T follicular helper cell (primary cell): ENCODE data around the gene MOXD1.

ENCODE experiments used
- DNase-seq: peaks from one replicate; pipeline ENCODE4 v3.0.0-alpha.2; 2020; ENCODE audit warnings: low read depth

Gene MOXD1

DNA sequence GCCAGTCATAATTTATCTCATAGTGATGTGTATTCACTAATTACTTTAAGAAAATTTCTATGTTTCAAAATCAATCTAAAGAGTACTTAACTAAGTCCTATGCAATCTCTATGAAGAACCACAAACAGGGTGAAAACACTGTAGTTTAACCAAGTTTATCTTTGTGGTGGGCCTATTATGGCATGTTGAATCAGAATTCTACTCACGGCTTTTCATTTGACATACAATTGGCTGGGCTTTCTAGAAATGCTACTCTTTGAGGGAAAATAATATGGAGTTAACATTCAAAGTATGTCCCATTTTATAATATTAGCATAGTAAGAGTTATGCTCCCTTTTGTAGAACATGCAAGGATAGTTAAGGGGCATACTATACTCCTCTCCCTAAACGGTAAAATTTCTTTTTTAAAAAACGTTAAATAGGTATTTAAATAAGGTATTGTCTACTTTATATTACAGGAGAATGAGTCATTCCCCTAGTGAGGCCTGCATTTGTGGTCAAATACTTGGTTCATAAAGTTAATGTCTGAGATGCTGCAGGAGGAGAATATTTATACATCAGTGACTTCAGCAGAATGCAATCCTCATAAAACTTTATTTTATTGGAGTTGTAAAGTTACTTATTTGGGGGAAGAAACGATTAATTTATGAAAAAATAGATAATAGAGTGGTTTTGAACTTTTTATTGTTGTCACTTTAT lies 1.8 kb downstream of the MOXD1 start:
- DNase-seq, result no peak

DNA sequence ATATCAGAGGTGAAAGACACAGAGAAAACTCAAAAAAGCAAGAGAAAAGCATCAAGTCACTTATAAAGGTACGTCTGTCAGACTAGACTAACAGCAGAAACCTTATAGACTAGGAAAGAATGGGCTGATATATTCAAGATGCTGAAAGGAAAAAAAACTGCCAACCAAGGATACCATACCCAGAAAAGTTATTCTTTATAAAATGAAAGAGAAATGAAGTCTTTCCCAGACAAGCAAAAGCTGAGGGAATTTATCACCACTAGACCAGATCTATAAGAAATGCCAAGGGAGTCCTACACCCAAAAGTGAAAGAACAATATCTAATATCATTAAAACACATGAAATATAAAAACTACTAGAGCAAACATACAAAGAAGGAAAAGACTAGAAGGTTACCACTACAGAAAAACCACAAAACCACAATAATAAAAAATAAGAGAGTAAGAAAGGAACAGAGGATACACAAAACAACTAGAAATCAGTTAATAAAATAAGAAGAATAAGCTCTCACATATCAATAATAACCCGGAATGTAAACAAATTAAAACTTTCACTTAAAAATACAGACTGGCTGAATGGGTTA lies 6.2 kb downstream of the MOXD1 start:
- no peak for DNase-seq

DNA sequence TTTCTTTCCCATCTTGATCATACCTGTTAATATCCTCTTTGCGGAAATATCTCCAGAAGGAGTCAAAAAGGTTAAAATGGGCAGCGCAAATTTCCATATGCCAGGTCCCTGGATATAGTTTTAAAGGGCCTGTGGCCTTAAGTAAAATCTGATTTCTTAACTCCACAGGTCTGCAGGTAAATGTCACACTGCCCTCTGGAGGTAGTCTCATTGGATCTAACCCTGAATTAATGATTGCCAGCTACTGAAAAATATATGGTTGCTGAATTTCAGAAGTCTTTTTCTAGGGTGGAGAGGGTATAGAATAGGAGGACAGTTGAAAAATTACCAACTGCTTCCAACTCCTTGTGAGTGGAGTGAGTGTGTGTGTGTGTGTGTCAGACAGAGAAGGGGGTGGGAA lies 8.5 kb downstream of the MOXD1 start:
- DNase-seq, result no peak

DNA sequence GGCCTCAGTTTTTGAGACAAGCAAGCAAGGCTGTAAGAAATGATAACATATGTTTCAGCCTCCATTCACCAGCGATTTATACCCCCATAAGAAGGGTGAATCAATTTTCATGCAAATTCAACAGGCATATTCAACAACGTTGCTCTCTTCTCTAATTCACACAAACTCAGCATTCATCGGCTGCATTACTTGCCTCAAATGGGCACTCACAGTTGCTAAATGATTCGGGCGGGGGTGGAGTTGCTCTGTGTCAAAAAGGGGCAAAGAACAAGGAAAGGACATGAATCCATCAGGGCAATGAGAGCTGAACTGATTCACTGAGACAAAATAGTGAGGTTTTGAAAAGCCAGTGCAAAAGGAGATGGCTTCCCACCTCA lies 9.0 kb downstream of the MOXD1 start:
- DNase-seq, result no peak

DNA sequence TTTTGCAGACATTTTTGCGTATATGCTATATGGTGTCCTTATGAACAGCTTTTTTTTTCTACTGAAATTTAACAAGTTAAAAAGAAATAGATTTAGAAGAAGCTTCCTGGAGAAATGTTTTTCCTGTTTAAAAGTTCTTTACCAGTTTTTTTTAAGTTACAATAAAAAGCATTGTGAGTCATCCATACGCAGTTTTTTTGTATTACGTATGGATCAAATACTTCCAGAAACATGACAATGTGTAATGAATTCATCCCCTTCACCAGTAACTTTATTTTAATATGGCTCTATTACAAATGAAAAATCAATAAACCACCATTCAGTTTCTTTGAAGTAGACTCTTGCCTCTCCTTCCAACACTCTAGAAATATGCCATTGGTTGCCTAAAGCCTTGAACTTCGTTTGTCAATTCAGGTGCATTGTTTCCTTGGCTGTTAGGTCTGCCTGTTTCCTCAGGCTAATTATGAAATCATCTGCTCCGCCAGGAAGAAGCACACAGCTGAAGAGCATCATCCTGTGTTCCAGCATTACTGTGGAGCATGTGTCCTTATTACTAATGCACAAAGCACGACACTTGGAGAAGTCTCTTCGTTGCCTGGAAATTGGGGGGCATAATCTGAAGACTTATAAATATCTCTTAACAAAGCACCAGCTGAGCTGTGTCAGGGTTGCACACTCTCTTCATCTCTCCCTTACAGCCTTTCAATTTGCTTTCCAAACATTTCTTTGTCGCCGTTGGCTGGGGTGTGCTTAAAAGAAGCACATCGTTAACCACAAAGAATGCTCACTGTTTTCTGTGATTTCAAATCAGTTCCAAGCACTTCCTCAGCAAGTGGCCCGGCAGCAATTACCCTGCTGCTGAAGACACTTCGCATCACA lies 9.6 kb downstream of the MOXD1 start:
- DNase-seq, result no peak

DNA sequence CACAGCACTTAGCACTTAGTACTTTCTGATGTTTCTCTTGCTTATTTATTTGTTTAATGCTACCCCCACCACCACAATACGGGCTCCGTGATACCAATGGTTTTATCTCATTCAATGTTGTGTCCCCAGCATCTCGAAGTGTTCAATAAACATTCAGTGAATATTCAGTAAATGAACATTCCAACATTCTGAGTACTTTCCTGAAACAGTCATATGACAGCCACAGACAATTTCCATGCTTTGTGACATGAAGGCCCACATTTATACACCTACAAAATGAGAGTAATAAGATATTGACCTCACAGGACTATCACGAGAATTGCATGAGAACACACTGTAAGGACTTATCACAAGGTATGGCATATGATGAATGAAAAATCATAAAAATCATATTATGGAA lies 10.8 kb downstream of the MOXD1 start:
- DNase-seq, result no peak

DNA sequence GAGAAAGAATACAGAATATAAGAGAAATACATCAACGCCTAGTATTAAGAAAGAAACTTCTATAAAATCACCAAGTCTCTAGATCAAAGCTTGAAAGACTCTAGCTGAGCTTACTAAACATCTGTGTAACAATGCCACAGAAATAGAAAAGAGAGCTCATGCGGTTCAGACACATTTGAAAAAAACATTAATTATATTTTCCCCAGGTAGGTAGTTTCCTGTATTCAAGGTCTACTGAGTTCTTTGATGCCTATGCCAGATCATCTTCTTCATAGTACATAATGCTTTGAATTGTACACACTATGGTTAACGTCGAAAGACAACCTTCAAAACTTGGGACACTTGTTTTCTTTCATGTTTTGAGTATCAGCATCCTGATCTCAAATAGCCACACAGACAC lies 11.3 kb downstream of the MOXD1 start:
- no peak for DNase-seq

DNA sequence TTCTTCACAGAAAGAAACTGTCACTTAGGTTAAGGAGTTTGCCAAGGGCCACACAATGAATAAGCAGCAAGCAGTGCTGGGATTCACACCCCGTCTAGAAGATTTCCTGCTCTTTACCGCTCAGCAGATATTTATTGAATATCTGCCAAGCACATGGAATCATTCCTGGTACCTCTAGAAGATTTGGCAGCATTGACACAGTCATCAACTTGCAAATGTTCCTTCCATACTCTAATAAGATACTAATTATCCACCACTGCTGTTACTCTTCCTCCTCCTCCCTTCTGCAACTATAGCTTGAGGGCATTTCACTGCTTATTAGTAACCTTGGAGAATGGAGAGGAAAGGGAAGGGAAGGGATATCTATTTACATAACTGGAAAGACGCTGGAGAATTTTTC lies 13.0 kb downstream of the MOXD1 start:
- no peak for DNase-seq

DNA sequence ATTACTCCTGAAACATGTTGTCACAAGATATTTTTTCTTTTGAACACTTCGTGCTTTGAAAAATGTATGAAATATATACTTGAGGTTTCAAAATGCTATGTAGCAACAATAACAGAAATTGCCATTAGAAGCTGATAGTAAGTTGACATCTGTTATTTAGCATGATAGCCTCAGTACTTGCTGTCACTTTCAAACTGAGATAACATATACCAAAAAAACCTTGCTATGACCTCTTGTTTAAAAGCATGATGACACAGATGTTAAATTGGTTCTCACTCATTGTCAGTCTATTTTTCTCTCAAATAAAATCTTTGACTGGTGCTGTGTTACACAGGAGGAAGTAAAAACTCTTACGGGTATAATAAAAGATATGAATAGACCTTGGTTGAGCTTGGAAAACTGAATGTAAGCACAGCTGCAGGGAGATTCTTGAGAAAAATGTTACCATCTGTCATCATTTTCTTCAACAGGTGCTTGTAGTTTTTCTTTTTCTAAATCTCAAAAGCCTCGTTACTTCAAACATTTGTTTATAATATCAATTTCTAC lies 18.6 kb downstream of the MOXD1 start:
- no peak for DNase-seq

DNA sequence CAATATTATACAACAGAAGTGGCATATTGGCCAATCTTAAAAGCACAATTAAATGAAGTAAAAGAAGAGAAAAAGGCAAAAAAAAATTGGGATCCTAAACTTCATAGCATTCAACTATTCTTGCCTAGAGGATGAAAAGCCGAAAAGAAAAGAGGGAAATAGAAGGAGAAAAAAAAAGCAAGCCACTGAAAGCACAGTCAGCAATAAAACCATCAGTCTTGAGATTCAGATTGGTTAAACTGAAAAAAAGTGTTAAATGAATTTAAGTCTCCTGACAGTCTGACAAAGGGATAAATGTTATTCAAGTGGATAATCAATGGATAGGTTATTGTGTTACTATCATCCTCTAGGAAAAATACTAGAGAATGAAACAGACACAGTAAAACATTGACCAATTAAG lies 19.9 kb downstream of the MOXD1 start:
- no peak for DNase-seq

DNA sequence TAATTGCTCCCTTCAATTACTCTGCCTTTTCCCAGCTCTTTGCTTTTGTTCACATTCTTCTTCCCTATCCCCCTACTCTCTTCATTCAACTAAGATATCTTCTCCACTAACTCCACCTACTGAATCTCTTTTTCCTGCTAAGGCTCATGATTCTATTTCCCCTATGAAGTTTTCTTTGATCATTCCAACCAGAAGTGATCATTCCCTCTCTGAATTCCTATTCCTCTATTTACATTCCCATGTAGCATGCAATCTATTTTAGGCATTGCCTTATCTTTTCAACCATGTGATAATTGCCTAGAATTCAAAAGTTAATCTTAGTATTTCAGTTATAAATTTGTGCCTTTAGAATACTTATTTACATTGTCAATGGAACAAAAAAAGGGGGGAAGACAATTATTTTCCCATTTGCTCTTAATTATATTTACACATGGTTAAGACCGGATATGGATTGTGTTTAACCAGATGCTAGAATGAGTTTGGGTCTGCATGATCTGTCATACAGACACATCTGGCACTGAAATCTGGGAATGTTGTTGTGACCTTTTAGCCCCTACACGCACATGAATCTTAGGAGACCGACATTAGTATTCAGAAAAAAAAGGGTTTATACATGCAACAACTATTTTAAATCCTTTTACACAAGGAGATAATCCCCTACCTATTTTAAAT lies 20.8 kb downstream of the MOXD1 start:
- DNase-seq, result no peak

DNA sequence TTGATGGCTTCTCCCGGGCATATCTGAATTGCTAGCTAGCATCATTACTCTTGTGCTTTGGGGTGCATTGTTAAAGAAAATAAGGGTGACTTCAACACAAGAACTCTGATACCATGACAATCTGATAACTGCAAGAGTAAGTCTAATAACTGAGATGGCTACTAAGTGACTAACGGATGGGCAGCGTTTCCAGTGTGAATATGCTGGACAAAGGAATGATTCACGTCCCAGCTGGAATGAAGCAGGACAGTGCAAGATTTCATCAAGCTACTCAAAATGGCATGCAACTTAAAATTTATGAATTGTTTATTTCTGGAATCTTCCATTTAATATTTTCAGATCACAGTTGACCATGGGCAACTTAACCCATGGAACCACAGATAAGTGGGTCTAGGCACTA lies 31.7 kb downstream of the MOXD1 start:
- DNase-seq, result no peak

DNA sequence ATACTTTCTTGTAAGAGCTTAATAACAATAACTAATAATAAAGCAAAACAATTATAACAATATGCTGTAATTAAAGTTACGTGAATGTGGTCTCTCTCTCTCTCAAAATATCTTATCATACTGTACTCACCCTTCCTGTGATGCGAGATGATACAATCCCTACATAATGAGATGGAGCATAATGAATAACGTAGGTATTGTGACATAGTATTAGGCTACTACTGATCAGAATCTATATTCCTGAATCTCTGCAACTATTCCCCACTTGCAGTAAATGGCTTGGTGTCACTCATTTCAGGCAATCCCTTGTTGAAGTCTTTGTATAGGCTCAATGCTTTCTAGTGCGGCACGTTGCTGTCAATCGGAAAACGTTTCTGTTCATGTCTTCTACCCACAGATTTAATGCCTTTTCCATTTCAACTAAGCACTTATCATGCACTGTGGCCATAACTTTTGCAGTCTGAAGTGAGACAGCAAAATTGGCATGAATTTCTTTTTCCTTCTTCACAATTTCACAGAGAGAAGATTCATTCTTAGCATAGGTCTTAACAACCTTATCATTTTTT lies 32.3 kb downstream of the MOXD1 start:
- DNase-seq, result no peak

DNA sequence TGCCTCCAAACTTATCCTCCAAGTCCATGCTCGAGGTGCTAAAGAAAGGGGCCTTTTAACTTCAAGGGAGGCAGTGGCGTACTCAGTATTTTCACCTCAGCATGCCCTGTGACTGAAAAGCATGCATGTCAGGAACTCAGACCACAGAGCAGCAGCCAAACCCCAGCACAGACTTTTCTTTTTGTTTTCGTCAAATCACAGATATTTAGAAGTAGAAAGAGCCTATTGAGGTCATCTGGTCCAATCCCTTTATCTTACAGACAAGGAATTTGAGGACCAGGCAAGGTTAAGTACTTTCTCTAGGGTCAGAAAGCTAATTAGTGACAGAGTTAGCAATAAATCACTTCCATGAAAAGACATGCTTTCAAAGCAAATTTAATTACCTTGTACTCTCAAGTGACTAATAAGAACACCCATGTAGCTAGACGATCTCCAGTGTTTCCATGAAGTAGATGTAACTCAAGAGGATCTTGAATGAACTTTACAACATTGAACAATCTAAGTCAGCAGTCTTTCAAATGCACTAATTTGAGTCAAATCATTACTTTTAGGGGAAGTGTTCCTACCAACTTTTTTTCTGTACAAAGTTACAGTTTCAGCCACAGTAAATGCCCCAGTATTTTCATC lies 35.9 kb downstream of the MOXD1 start:
- no peak for DNase-seq

DNA sequence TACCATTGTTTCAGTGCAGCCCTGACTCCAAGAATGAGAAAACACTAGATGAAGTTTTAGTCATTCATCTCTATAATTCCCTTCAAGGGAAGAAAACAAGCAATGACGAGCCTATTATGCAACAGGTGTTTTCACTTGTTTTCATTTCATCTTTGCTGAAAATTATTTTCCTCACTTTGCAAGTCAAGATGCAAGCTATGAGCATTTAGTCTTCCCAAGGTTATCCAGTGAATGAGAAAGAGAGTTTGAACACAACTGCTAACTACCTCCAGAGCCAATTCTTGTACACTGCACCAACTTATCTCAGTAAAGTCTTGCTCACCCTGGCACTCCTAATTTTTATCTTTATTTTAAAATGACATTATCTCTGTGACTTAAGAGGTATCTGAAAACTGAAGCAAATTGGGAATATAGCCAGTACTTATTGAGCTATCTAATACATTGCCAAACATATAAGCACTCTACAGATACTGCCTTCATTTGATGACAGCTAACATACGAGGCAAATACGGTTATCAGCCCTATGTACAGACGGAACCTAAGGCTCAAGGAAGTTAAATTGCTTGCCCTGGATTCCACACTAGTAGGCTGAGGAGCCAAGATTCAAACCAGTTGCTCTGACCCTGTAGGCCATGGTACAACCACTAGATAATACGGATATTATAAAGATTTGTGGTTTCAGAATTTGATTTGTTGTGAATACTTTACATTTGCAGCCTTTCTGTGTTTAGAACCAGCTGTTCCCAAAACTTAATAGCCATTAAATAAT lies 36.8 kb downstream of the MOXD1 start:
- DNase-seq, result no peak

DNA sequence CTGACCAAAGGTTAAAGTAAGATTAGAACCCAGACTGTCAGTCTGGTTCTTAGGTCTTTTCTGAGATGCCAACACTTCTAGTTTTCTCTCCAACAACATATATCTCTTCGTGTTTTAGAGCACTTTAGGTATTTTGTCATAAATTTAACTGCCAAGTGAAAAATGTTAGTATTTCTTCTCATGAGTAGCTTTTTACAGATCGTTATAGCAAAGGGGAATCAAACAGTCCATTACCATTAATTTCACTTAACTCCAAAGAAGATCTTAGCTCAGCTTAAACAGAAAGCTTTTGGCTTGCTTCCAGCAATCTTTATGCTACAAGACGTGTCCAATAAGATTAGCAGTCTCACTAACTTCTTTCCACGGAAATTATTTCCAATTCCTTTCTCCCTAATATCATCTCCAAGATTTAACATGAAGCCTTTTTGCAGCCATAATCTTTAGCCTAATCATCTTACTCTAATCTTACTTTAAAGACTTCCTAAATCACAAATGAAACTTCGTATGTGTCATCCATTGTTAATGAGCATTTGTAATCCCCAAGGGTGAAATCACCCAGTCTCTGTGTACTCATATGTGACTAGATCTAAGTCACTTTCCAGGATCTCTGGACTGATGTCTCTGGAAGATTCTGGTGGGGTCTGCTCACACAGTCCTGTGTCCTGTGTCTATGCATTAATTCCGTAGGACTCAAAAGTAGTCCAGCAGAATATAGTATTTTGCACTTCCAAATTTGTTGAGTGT lies 38.7 kb downstream of the MOXD1 start:
- DNase-seq, result no peak

DNA sequence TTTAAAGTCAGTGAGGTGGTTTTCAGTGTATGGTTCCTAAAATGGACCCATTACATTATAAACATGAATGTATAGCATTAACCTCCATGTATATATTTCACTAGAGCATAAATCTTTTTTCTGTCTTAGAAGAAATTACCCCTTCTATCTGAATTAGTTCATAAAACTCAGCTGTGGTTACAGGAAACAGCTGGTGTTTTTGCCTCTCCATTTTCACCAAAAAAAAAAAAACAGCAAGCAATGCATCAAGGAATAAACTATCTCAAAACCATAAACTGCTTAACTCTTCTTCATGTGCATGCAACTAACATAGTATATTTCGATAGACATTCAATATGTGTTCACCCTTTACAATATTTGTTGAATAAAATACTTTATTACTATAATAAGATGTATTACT lies 40.2 kb downstream of the MOXD1 start:
- DNase-seq, result no peak

DNA sequence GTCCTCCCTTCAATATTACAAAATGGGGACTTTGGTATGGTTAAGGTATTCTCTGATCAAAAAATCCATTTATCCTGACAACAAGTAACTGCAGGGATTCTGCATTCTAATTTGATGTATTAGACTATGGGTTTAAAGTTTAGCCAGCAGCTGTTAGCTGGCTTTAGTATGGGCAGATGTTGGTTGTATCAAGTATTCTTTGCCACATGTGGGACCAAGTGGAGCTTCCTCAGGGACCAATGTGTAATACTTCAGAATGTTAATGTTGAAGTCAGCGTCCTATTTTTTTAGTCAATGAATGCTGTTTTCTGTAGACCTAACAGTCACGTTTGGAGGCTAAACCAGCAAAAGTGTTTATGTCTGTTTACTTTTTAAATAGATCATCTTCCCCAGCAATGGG lies 41.4 kb downstream of the MOXD1 start:
- DNase-seq, result no peak

DNA sequence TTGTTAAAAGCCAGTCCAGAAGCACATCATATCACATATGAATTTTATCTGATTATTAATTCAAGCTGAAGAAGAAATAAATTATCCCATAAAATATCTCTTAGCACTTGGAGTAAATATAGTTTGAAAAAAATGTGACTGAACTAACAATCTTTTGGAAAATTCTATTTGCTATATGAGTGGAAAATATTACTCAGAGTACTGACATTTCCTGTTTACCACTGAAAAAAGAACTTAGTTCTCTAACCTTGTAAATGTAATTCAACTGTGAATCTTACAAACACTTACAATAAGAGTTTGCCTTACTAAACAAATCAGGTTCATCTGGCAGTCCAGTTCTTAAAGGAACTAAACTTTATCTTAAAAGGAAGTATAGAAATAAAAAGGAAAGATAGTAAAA lies 44.2 kb downstream of the MOXD1 start:
- DNase-seq, result no peak

DNA sequence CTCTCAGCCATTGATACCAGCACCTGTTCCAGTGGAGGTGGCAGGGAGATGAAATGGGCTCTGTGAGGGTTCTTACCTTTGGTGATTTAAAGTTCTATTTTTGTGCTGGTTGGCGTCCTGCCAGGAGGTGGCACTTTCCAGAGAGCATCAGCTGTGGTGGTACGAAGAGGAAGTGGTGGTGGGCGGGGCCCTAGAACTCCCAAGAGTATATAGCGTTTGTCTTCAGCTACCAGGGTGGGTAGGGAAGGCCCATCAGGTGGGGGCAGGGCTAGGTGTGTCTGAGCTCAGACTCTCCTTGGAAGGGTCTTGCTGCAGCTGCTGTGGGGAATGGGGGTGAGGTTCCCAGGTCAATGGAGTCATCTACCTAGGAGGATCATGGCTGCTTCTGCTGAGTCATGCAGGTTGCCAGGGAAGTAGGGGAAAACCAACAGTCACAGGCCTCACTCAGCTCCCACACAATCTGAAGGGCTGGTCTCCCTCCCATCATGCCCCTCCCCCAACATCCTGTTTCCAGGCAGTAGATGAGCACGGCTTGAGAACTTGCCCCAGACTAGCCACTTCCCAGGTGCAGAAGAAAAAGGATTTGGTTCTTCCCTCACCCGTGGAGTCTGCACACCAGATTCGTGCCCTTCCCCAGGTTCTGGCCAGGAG lies 46.6 kb downstream of the MOXD1 start:
- peak; percentile 9 for DNase-seq
